GM21423 (cell line): ENCODE results near the gene TMEM183A.

Experiments
- ATAC-seq: cut with Tn5 transposase; IDR thresholded peaks from one replicate; pipeline ENCODE4 v1.9.1; 2021; ENCODE audit warnings: mild to moderate bottlenecking, moderate library complexity; ENCODE audit not compliant: unreplicated experiment

Gene TMEM183A

GRCh38 chr1:203066965-203067364 is 59.8 kb downstream of the TMEM183A start:
- no peak for ATAC-seq

GRCh38 chr1:203069030-203069747 is 62.0 kb downstream of the TMEM183A start:
- ATAC-seq = no peak

- no peak for ATAC-seq
Measured at GRCh38 chr1:203072002-203072602, 64.9 kb downstream of the TMEM183A start.

- no peak for ATAC-seq
Measured at GRCh38 chr1:203072911-203073310, 65.7 kb downstream of the TMEM183A start.

- no peak for ATAC-seq
Measured at GRCh38 chr1:203073469-203073868, 66.3 kb downstream of the TMEM183A start.
